Neural progenitor cell (in vitro differentiated cells): ENCODE data around the gene KANK2. TPM values are rescaled to one million over a fixed set of nuclear protein-coding genes. Genes with fewer than 3 reads are reported as not detected.

Source experiments
- DNase-seq: peaks from one replicate; pipeline ENCODE4 v3.0.0-alpha.2; 2016; ENCODE audit warnings: low spot score
- H2AFZ ChIP-seq: fragments of 200-600 bp; sonication (generic); replicated peaks from 2 replicates; pipeline ENCODE4 v1.6.1; 2016; ENCODE audit warnings: antibody characterized with exemption
- H3F3A ChIP-seq: fragments of 200-600 bp; sonication (generic); 2 replicates; pipeline ENCODE4 v1.6.1; 2016; ENCODE audit warnings: antibody characterized with exemption, low read depth
- H3K27ac ChIP-seq: fragments of 200-600 bp; sonication (generic); 2 replicates; pipeline ENCODE4 v1.5.1; 2016; ENCODE audit warnings: mild to moderate bottlenecking
- H3K27me3 ChIP-seq: fragments of 200-600 bp; sonication (generic); 2 replicates; pipeline ENCODE4 v1.6.1; 2016; ENCODE audit warnings: mild to moderate bottlenecking, moderate library complexity
- H3K36me3 ChIP-seq: fragments of 200-600 bp; sonication (generic); 2 replicates; pipeline ENCODE4 v1.5.1; 2016
- H3K4me1 ChIP-seq: fragments of 200-600 bp; sonication (generic); 2 replicates; pipeline ENCODE4 v1.6.1; 2016; ENCODE audit warnings: mixed run types
- H3K4me2 ChIP-seq: fragments of 200-600 bp; sonication (generic); 2 replicates; pipeline ENCODE4 v1.6.1; 2016
- H3K4me3 ChIP-seq: fragments of 200-600 bp; sonication (generic); 2 replicates; pipeline ENCODE4 v1.5.1; 2016
- H3K79me2 ChIP-seq: fragments of 200-600 bp; sonication (generic); 2 replicates; pipeline ENCODE4 v1.6.1; 2016; ENCODE audit warnings: low read depth
- H3K9ac ChIP-seq: fragments of 200-600 bp; sonication (generic); 2 replicates; pipeline ENCODE4 v1.6.1; 2016
- H3K9me3 ChIP-seq: fragments of 200-600 bp; sonication (generic); 2 replicates; pipeline ENCODE4 v1.5.1; 2016; ENCODE audit warnings: low read depth
- H4K20me1 ChIP-seq: fragments of 200-600 bp; sonication (generic); 2 replicates; pipeline ENCODE4 v1.6.1; 2016; ENCODE audit warnings: low read depth
- H3K27ac Mint-ChIP-seq: 3 replicates; pipeline ENCODE4 v1.8.0; 2021; ENCODE audit warnings: mixed read lengths
- H3K27me3 Mint-ChIP-seq: 2 replicates; pipeline ENCODE4 v1.8.0; 2022; ENCODE audit warnings: low read depth, mild to moderate bottlenecking, inconsistent platforms, moderate library complexity, mixed read lengths; ENCODE audit not compliant: insufficient read depth
- H3K36me3 Mint-ChIP-seq: 3 replicates; pipeline ENCODE4 v1.8.0; 2021; ENCODE audit warnings: mixed read lengths
- H3K4me1 Mint-ChIP-seq: 3 replicates; pipeline ENCODE4 v1.8.0; 2021; ENCODE audit warnings: mixed read lengths
- H3K4me3 Mint-ChIP-seq: 3 replicates; pipeline ENCODE4 v1.8.0; 2021; ENCODE audit warnings: mild to moderate bottlenecking, moderate library complexity, mixed read lengths
- H3K9me3 Mint-ChIP-seq: 3 replicates; pipeline ENCODE4 v1.8.0; 2020; ENCODE audit warnings: mixed read lengths
- CTCF ChIP-seq: fragments of 200-600 bp; sonication (generic); IDR thresholded peaks from 2 replicates; pipeline ENCODE4 v1.5.1; 2017; ENCODE audit warnings: antibody characterized with exemption, mild to moderate bottlenecking
- EZH2 ChIP-seq: fragments of 200-600 bp; sonication (generic); IDR thresholded peaks from 2 replicates; pipeline ENCODE4 v1.6.1; 2017; ENCODE audit warnings: antibody characterized with exemption, mild to moderate bottlenecking, moderate library complexity
- EZH2phosphoT487 ChIP-seq: fragments of 200-600 bp; sonication (generic); IDR thresholded peaks from 2 replicates; pipeline ENCODE4 v1.6.1; 2017; ENCODE audit warnings: antibody characterized with exemption
- total RNA-seq: library from RNA; depleted of rRNA; stranded (reverse); fragments of >200 nt; gene quantifications from 2 replicates; pipeline ENCODE4 v1.2.3, GENCODE V29; 2015; ENCODE audit warnings: low replicate concordance

Gene KANK2
- total RNA-seq, 1 donor from 2014 or later = 17.5 TPM

- no peak overlapping the region for H3K4me3 Mint-ChIP-seq
- Histone ChIP-seq H3F3A (peaks cover 15% of the 10 kb centered on the region), H3K4me2 (no peak overlapping the region), H3K27ac (no peak overlapping the region), H3K79me2 (peaks cover 30% of the 10 kb centered on the region), H2AFZ (no peak overlapping the region), H3K36me3 (no peaks in the 10 kb centered on the region), H3K9ac (no peak overlapping the region), H3K4me3 (no peak overlapping the region), H4K20me1 (peaks cover 4% of the 10 kb centered on the region), H3K27me3 (no peaks in the 10 kb centered on the region), H3K4me1 (peaks cover 2% of the 10 kb centered on the region), H3K9me3 (no peaks in the 10 kb centered on the region)
- H3K27me3 Mint-ChIP-seq = peaks cover 2% of the 10 kb centered on the region
- H3K9me3 Mint-ChIP-seq = no peaks in the 10 kb centered on the region
- no peak overlapping the region for H3K27ac Mint-ChIP-seq
- no peak for DNase-seq
- H3K36me3 Mint-ChIP-seq = peaks cover 27% of the 10 kb centered on the region
- no peak for TF ChIP-seq EZH2
- TF ChIP-seq CTCF = no peak
- TF ChIP-seq EZH2phosphoT487 = no peak
- H3K4me1 Mint-ChIP-seq = peaks cover 13% of the 10 kb centered on the region
Measured at GRCh38 chr19:11148001-11148400, 49.3 kb downstream of the KANK2 start.

- Histone ChIP-seq H3K27ac (no peak overlapping the region), H3K27me3 (no peaks in the 10 kb centered on the region), H3F3A (peaks cover 26% of the 10 kb centered on the region), H3K9me3 (no peaks in the 10 kb centered on the region), H3K4me1 (peaks cover 14% of the 10 kb centered on the region), H3K79me2 (peaks cover 5% of the 10 kb centered on the region), H3K4me2 (no peak overlapping the region), H4K20me1 (peaks cover 13% of the 10 kb centered on the region), H3K36me3 (no peaks in the 10 kb centered on the region), H2AFZ (no peak overlapping the region), H3K9ac (no peak overlapping the region), H3K4me3 (no peak overlapping the region)
- Mint-ChIP-seq H3K27ac (no peak overlapping the region), H3K9me3 (no peaks in the 10 kb centered on the region), H3K36me3 (peaks cover 19% of the 10 kb centered on the region), H3K4me1 (peaks cover 19% of the 10 kb centered on the region), H3K27me3 (peaks cover 3% of the 10 kb centered on the region), H3K4me3 (no peak overlapping the region)
- TF ChIP-seq EZH2 = no peak
- no peak for TF ChIP-seq EZH2phosphoT487
- TF ChIP-seq CTCF = no peak
- no peak for DNase-seq
Measured at GRCh38 chr19:11145536-11145924, 51.8 kb downstream of the KANK2 start.

- DNase-seq = peak; percentile 78
- H2AFZ ChIP-seq = no peak overlapping the region
- no peak overlapping the region for H3K9ac ChIP-seq
- peaks cover 23% of the 10 kb centered on the region for H3K4me1 ChIP-seq
- H3K27me3 ChIP-seq = no peaks in the 10 kb centered on the region
- H3K79me2 ChIP-seq = no peaks in the 10 kb centered on the region
- Mint-ChIP-seq H3K9me3 (no peaks in the 10 kb centered on the region), H3K4me1 (peaks cover 33% of the 10 kb centered on the region), H3K27ac (no peak overlapping the region), H3K27me3 (peaks cover 5% of the 10 kb centered on the region), H3K36me3 (peaks cover 14% of the 10 kb centered on the region), H3K4me3 (no peak overlapping the region)
- H3K4me2 ChIP-seq = peak overlapping the region; percentile 46
- H3F3A ChIP-seq = peaks cover 52% of the 10 kb centered on the region
- H3K27ac ChIP-seq = no peak overlapping the region
- TF ChIP-seq CTCF (no peak), EZH2phosphoT487 (no peak)
- H3K9me3 ChIP-seq = no peaks in the 10 kb centered on the region
- H3K36me3 ChIP-seq = no peaks in the 10 kb centered on the region
- peaks cover 29% of the 10 kb centered on the region for H4K20me1 ChIP-seq
- H3K4me3 ChIP-seq = no peak overlapping the region
Measured at GRCh38 chr19:11142528-11143171, 54.7 kb downstream of the KANK2 start.
